GM19397 (cell line): ENCODE data around the gene NMT1.
"Not testable (repeated sequence)": the region's sequence is repeated elsewhere in the genome, so short reads cannot be mapped to it uniquely, and the experiment has no call there.

Experiments
- ATAC-seq: cut with Tn5 transposase; IDR thresholded peaks from one replicate; pipeline ENCODE4 v1.9.1; 2021; ENCODE audit warnings: mild to moderate bottlenecking, moderate library complexity; ENCODE audit not compliant: unreplicated experiment

NMT1 gene

DNA sequence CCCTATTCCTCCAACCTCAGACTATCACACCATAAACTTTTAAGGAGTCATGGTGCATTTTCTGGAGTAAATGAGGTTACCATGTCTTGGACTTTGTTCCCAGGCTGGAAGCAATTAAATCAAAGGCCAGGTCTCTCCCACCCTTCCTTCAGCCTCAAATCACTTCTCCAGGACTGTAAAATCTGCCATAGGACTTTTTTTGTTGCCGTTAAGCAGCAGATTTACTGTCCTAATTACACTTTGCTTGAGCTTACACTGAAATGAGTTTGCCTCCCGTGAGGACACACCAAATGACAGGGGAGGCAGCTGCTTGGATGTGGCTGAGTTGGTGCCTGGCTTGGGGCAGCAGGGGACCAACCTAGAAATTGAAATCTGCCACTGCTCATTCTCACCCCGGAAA, 24.4 kb upstream of the NMT1 start:
- ATAC-seq, result no peak

DNA sequence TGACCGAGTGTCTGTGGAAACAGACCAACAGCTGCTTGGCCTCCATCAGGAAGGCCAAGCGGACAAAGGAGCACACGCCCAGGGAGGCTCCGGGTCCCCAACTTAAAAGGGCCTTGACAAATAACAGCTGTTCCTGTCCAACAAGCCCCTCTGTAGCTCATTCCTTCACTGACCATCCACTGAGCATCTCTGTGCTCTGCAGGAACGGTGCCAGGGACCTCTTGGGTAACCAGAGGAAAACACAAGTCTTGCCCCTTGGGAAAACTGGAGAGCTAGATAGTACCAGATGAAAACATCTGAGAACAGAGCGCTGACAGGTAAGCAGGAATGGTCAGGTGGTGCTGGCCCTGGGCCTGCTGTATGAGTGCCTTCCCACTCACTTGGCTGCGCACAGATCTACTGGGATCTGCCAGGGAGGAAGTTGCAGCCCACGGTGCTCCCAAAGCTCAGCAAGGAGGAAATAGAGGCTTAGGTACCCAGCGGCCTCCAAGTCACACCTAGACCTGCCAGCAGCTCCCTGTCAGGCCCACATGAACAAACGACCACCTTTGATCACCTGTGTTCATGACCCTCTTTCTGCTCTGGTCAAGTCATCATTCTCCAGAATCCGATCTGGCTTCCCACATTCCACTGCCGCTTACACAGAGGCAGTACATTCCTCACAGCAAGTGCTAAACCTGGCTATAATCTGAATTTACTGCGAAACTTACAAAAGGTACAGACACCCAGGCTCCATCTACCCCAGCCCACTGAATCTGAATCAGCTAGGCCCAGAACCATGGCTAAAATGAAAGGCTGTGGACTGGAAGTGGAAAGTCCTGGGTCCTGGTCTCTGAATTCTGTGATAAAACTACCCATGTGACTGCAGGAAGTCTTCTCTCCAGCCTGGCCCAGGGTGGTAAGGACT, 22.1 kb upstream of the NMT1 start:
- ATAC-seq, result no peak

- no peak for ATAC-seq
Measured at GRCh38 chr17:45040459-45040858, 20.7 kb upstream of the NMT1 start.

- no peak for ATAC-seq
Measured at GRCh38 chr17:45042346-45043120, 18.6 kb upstream of the NMT1 start.

DNA sequence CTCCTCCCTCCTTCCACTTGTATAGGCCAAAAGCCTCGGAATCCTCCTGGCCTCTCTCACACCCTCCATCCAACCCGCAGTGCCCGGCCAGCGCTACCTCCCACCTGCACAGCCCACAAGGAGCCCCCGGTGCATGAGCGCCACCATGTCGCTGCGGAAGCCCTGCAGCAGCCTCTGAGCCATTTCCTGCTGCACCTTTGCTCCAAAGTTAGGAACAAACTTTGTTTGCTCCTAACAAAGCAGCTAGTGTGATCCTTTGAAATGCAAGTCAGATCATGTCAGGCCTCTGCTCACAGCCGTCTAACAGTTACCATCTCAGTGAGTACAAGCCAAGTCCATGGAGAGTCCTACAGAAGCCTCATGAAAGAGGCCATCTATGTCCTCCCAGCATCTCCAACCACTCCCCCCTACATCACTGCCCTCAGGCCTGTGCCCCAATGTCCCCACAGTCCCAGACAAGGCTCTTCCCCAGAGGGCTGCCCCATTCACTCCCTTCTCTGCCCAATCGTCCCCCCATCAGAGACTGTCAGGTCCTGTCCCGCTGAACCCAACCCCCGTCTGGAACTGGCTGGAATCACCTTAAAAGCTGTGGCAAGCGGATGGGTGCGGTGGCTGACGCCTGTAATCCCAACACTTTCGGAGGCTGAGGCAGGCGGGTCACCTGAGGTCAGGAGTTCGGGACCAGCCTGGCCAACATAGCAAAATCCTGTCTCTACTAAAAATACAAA, 17.1 kb upstream of the NMT1 start:
- no peak for ATAC-seq

DNA sequence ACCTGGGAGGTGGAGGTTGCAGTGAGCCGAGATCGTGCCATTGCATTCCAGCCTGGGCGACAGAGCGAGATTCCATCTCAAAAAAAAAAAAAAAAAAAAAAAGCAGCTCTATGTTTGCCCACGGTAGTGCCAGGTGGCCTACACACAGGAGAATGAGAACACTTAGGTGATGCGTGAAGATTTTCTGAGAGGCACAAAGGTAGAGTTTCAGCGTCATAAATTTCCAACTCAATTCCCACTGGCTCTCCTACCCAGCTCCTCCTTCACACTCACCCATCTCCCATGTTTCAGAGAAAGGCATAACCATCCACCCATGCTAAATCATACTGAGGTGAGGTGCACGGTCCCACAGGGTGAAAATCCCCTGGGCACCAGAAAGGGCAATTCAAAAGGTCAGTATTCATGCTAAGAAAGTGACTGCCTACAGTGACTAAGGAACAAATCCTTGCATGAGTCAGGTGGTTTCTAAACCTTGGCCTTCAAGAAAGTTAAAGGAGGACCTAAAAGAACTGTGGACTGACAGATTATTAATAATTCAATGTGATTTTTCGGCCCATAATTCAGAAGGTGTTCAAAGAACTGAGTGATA, 14.5 kb upstream of the NMT1 start:
- ATAC-seq, result no peak

DNA sequence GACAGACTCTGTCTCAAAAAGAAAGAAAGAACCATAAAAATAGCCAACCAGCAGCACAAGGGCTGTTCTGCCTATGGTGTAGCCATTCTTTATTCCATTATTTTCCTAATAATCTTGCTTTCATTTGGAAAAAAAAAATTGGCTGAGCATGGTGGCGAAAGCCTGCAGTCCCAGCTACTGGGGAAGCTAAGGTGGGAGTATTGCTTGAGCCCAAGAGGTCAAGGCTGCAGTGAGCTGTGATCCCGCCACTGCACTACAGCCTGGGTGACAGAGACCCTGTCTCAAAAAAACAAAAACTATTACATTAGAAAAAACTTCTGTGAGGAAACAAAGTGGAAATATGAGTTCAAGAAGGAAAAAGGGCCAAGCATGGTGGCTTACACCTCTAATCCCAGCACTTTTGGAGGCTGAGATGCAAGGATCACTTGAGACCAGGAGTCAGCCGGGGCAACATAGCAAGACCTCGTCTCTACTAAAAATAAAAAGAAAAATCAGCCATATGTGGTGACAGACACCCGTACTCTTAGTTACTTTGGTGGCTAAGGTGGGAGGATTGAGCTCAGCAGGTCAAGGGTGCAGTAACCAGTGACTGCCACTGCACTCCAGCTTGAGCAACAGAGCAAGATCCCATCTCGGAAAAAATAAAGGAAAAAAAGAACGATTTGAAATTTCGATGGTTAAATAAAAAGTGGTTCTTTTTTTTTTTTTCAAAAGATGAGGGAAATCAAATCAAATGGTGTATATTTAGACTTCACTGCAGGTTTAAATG, 12.1 kb upstream of the NMT1 start:
- ATAC-seq, result no peak

DNA sequence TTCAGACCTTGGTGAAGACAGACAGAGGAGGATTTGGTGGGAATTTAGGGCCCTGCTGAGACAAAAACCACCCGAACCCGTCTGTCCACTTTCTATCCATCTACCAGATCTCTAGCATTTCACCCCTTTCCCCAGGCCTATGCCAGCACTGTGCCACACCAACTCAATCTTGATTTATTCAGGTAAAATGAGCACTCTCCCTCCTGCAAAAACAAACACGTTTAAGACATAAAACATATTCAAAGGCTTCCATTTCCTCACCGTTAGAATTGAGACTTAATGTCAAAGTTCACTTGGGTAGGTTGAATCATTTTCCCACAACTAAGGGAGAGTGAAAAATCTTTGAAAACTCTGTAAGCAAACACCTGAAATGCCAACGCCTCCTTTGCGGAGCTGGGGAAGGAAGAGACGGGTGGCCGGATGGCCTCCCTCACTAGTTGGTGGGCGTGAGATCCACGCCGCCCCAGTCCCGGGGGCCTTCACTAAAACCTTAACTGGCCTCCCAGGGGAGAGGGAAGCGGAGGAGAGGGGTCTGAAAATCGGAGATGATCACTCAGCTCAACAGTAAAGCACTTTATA, 10.5 kb upstream of the NMT1 start:
- ATAC-seq, result peak; percentile 11

DNA sequence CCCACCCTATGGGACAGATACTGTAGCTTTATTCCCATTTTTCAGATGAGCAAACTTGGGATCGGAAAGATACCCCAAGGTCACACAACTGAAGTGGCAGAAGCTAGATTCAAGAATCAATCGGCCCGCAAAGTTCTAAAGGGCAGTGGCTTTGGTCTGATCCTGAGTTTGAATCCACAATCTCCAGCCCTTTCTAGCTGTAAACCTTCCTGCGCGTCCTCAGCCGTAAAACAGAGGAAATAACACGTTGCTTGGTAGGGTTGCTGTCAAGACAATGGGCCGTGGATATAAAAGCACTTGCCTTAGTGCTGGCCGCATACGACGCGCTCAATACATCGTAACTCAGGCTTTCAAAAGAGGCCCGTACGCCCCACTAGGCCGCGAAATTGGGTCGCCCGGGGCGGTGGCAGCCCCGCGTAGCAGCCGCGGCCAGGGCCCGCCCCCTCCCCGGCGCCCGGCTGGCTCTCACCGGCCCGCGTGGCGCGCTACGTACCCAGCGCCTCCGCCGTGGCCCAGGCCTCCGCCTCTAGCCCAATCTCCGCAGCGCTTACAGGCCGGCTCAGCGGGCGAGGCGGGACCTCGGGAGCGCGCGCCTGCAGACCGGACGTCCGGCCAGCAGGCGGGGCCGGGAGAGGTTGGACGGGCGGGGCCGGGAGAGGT, 9.9 kb upstream of the NMT1 start, which contains the start of gene DCAKD:
Gene DCAKD, minus strand, starts transcription at position 573 of the 660 bp plus-strand sequence. CDS start 16,747 bp downstream, outside the sequence.
- ATAC-seq, result peak; percentile 94

DNA sequence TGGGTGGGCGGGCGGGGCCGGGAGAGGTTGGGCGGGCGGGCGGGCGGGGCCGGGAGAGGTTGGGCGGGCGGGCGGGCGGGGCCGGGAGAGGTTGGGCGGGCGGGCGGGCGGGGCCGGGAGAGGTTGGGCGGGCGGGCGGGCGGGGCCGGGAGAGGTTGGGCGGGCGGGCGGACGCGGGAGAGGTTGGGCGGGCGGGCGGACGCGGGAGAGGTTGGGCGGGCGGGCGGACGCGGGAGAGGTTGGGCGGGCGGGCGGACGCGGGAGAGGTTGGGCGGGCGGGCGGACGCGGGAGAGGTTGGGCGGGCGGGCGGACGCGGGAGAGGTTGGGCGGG, 9.4 kb upstream of the NMT1 start:
- not testable (repeated sequence) for ATAC-seq

GRCh38 chr17:45052052-45052772, 8.9 kb upstream of the NMT1 start:
- ATAC-seq, result no peak

GRCh38 chr17:45060382-45060796, 728 bp upstream of the NMT1 start:
- ATAC-seq, result peak; percentile 1

- ATAC-seq, result no peak
Measured at GRCh38 chr17:45061606-45062205, 589 bp downstream of the NMT1 start.

GRCh38 chr17:45063198-45063597, 2.1 kb downstream of the NMT1 start:
- ATAC-seq, result no peak

DNA sequence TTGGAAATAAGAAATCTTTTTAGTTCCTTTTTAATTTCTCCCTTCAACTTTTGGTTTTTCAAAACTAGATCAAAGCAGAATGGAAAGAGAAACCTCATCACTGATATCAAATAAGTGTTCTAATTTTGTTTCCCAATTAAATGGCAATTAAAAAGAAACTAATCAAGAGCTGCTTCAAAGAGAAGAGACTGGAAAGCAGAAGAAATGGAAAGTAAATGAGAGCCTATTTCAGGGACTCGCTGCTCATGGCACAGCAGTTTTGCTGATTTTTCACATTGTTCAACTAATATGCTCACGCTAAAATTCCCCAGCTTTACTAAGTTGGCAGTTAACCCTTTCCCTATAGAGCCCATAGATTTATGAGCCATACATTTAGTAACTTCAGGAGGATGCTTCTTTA, 6.5 kb downstream of the NMT1 start:
- ATAC-seq, result no peak

- no peak for ATAC-seq
Measured at GRCh38 chr17:45070001-45070400, 8.9 kb downstream of the NMT1 start.

GRCh38 chr17:45070809-45071208, 9.7 kb downstream of the NMT1 start:
- ATAC-seq, result no peak

DNA sequence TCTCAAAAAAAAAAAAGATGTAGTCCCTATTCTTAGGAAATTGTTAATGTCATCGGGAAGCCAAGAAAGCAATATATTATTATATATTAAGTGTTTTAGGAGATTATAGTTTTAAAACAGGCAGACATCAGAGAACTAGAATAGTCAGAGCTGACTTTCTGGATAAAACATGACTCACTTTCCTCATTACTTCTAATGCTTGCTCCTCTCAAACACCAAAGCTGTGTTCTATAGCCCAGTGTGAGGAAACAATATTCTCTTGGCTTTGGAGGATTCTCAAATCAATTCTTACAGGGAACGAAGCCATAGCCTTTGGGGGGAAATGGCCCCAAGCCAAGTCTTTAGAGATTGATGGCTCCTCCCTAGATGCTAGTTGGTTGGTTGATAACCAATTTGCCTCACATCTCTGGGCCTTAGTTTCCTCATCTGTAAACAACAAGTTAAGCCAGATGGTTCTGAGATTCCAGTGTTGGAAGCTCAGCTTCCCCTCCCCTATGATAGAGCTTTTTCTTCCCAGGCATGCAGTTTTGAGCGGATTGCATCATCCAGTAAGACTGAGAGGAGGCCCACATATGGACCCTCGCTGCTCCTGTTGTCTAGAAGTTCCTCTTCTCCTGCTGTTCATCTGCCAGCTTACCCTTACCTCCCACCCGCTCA, 12.4 kb downstream of the NMT1 start:
- ATAC-seq, result no peak
